Measurements from ENCODE around the gene CA14. TPM values are rescaled to one million over a fixed set of nuclear protein-coding genes. Genes with fewer than 3 reads are reported as not detected.

CA14 gene
- total and polyA plus RNA-seq, 2 experiments from 2014 or later = 41.3 to 47.4 TPM

Small RNAs within 50 kb of the gene (small RNA-seq; reads per million reads assigned to genes)
- gene RN7SL480P (ENCODE audit: low replicate concordance) (not detected), gene RNU2-17P (ENCODE audit: low replicate concordance) (2.2 reads per million, percentile 82 among the genes with 10 or more reads in this experiment)

Other genes with a start within 250 kb of the CA14 start
- gene OTUD7B, start 247.0 kb upstream of the CA14 start, total RNA-seq (2014; rRNA removed; shearing (Covaris generic)) = 9.9 and 12.4 TPM in 2 replicates
- 3.3 and 3.7 TPM in 2 replicates for gene OTUD7B, start 247.0 kb upstream of the CA14 start, polyA plus RNA-seq (2016; fragmentation: Nextera tagmentation; extraction: Ambion mirVana)
- gene VPS45, start 190.0 kb upstream of the CA14 start, total RNA-seq (2014; rRNA removed; shearing (Covaris generic)) = 26.9 and 37.5 TPM in 2 replicates
- gene VPS45, start 190.0 kb upstream of the CA14 start, polyA plus RNA-seq (2016; fragmentation: Nextera tagmentation; extraction: Ambion mirVana) = 17.5 and 23.5 TPM in 2 replicates
- gene PLEKHO1, start 107.9 kb upstream of the CA14 start, total RNA-seq (2014; rRNA removed; shearing (Covaris generic)) = 26.3 and 34.3 TPM in 2 replicates
- gene PLEKHO1, start 107.9 kb upstream of the CA14 start, polyA plus RNA-seq (2016; fragmentation: Nextera tagmentation; extraction: Ambion mirVana) = 33.1 and 36.7 TPM in 2 replicates
- gene ANP32E, start 21.7 kb upstream of the CA14 start, total RNA-seq (2014; rRNA removed; shearing (Covaris generic)) = 88.6 and 100 TPM in 2 replicates
- gene ANP32E, start 21.7 kb upstream of the CA14 start, polyA plus RNA-seq (2016; fragmentation: Nextera tagmentation; extraction: Ambion mirVana) = 244 and 257 TPM in 2 replicates
- gene APH1A, start 11.2 kb downstream of the CA14 start, total RNA-seq (2014; rRNA removed; shearing (Covaris generic)) = 82.7 and 85.3 TPM in 2 replicates
- gene APH1A, start 11.2 kb downstream of the CA14 start, polyA plus RNA-seq (2016; fragmentation: Nextera tagmentation; extraction: Ambion mirVana) = 16.5 and 17.7 TPM in 2 replicates
- gene C1orf54, start 15.0 kb downstream of the CA14 start, total RNA-seq (2014; rRNA removed; shearing (Covaris generic)) = 6.6 and 18.5 TPM in 2 replicates
- gene C1orf54, start 15.0 kb downstream of the CA14 start, polyA plus RNA-seq (2016; fragmentation: Nextera tagmentation; extraction: Ambion mirVana) = 35.5 and 39.4 TPM in 2 replicates
- gene CIART, start 24.8 kb downstream of the CA14 start, total RNA-seq (2014; rRNA removed; shearing (Covaris generic)) = 6.6 and 9.3 TPM in 2 replicates
- 16.4 and 16.6 TPM in 2 replicates for gene CIART, start 24.8 kb downstream of the CA14 start, polyA plus RNA-seq (2016; fragmentation: Nextera tagmentation; extraction: Ambion mirVana)
- gene MRPS21, start 36.1 kb downstream of the CA14 start, total RNA-seq (2014; rRNA removed; shearing (Covaris generic)) = 51.2 and 51.7 TPM in 2 replicates
- gene MRPS21, start 36.1 kb downstream of the CA14 start, polyA plus RNA-seq (2016; fragmentation: Nextera tagmentation; extraction: Ambion mirVana) = 313 and 335 TPM in 2 replicates
- 51.0 and 55.9 TPM in 2 replicates for gene PRPF3, start 63.8 kb downstream of the CA14 start, total RNA-seq (2014; rRNA removed; shearing (Covaris generic))
- 28.7 and 34.3 TPM in 2 replicates for gene PRPF3, start 63.8 kb downstream of the CA14 start, polyA plus RNA-seq (2016; fragmentation: Nextera tagmentation; extraction: Ambion mirVana)
- gene RPRD2, start 106.4 kb downstream of the CA14 start, total RNA-seq (2014; rRNA removed; shearing (Covaris generic)) = 18.0 and 20.4 TPM in 2 replicates
- gene RPRD2, start 106.4 kb downstream of the CA14 start, polyA plus RNA-seq (2016; fragmentation: Nextera tagmentation; extraction: Ambion mirVana) = 12.7 and 16.8 TPM in 2 replicates
- gene TARS2, start 229.6 kb downstream of the CA14 start, total RNA-seq (2014; rRNA removed; shearing (Covaris generic)) = 27.1 and 28.4 TPM in 2 replicates
- gene TARS2, start 229.6 kb downstream of the CA14 start, polyA plus RNA-seq (2016; fragmentation: Nextera tagmentation; extraction: Ambion mirVana) = 19.5 and 20.3 TPM in 2 replicates